COLO668 (cell line): ENCODE measurements around the gene USP17L10.
"Not testable (repeated sequence)": the region's sequence is repeated elsewhere in the genome, so short reads cannot be mapped to it uniquely, and the experiment has no call there.

ENCODE experiments used
- DNase-seq: peaks from one replicate; lab custom pipeline; 2025; ENCODE audit not compliant: unreplicated experiment; lab: John Stamatoyannopoulos, UW

USP17L10 gene, protein sequence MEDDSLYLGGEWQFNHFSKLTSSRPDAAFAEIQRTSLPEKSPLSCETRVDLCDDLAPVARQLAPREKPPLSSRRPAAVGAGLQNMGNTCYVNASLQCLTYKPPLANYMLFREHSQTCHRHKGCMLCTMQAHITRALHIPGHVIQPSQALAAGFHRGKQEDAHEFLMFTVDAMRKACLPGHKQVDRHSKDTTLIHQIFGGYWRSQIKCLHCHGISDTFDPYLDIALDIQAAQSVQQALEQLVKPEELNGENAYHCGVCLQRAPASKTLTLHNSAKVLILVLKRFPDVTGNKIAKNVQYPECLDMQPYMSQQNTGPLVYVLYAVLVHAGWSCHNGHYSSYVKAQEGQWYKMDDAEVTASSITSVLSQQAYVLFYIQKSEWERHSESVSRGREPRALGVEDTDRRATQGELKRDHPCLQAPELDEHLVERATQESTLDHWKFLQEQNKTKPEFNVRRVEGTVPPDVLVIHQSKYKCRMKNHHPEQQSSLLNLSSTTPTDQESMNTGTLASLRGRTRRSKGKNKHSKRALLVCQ

DNA sequence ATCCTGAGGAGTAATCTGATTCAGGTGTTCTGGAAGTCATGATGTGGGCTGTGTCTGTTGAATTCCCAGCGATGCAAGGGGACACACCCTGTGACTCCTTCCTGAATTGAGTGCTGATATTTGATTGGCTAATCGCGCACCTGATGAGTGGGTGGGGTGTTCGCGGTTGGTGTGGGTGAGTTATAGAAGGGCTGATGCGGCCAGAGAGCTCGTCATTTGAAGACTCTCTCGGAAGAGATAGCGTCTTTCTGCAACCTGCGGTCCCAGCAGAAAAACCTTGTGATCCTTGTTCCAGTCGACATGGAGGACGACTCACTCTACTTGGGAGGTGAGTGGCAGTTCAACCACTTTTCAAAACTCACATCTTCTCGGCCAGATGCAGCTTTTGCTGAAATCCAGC lies at the start of gene USP17L10:
USP17L10 (plus strand) TSS at position 301 of the 400 bp plus-strand sequence; CDS start at position 301, 0 bp downstream.
- not testable (repeated sequence) for DNase-seq

DNA sequence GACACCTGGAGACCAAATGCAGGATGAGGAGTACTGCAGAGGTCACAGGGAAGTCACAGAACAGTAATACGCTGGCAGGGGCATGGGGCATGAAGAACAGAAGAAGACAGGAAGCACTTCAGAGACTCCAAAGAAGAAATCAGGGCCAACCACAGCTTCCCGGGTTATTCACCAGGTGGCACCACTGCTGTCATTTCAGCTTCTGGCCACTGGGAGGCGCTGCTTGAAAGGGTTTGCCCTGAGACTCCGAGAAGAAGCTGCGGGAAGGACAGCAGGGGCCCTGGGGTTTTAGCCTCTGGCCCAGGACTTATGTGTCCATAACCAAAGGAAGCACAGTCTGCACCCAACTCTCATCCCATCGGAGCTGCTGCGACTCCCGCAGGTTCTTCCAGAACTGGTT lies 44.5 kb upstream of the USP17L10 start:
- not testable (repeated sequence) for DNase-seq

DNA sequence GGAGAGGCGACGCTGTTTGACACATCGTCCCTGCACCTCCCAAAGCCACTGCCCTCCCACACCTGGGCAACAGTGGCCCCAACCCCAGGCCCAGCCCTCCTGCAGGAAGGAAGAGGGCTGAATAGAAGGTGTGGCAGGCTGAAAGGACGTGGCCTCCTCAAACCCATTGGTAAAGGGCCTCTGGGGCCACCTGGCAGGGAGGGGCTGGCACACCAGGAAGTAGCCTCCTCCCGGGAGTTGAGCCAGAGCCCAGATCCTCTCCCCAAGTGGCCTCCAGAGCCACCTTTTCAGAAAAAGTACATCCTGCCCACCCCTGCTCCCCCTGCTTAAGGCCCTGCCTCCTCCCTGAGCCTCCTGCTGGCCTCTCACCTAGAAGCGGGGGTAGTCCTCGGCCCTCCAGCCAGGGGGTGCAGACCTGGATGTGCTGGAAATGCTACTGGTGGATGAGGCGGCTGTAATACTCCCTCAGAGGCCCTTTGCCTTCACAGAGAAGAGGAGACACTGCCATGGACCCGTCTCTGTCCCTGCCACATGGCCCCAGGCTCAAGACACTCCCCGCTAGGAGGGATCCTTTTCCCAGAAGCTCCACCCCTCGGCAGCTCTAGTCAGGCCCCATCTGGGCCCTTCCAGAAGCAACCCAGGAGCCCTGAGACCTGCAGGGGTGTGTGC lies 40.5 kb upstream of the USP17L10 start, which contains the start of gene FAM90A26:
FAM90A26 (plus strand) TSS at position 619 of the 669 bp plus-strand sequence. CDS start 2,764 bp downstream, outside the sequence.
- not testable (repeated sequence) for DNase-seq

DNA sequence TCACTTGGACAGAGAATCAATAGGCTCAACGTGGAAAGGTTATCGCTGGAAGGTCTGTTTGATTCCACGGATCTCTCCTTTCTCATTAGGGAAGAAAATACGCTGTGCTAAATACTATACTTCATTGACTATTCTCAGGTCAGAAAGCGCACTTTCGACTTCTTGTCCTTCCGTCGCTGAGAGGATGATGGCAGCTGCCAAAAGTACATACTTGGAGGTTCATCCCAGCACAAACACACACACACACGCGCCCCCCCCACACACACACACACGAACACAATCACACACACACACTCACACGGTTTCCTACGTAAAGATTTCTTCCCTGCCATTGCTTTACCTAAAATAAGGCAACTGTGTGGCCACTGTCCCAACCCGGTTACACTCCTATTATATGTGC lies 4.2 kb downstream of the USP17L10 start:
- DNase-seq: not testable (repeated sequence)

DNA sequence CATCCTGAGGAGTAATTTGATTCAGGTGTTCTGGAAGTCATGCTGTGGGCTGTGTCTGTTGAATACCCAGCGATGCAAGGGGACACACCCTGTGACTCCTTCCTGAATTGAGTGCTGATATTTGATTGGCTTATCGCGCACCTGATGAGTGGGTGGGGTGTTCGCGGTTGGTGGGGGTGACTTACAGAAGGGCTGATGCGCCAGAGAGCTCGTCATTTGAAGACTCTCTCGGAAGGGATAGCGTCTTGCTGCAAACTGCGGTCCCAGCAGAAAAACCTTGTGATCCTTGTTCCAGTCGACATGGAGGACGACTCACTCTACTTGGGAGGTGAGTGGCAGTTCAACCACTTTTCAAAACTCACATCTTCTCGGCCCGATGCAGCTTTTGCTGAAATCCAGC lies 4.6 kb downstream of the USP17L10 start, which contains the start of gene USP17L11:
USP17L11 (plus strand) TSS at position 301 of the 400 bp plus-strand sequence; CDS start at position 301, 0 bp downstream.
- DNase-seq: not testable (repeated sequence)

DNA sequence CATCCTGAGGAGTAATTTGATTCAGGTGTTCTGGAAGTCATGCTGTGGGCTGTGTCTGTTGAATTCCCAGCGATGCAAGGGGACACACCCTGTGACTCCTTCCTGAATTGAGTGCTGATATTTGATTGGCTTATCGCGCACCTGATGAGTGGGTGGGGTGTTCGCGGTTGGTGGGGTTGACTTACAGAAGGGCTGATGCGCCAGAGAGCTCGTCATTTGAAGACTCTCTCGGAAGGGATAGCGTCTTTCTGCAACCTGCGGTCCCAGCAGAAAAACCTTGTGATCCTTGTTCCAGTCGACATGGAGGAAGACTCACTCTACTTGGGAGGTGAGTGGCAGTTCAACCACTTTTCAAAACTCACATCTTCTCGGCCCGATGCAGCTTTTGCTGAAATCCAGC lies 9.4 kb downstream of the USP17L10 start, which contains the start of gene USP17L12:
USP17L12 (plus strand) TSS at position 301 of the 400 bp plus-strand sequence; CDS start at position 301, 0 bp downstream.
- not testable (repeated sequence) for DNase-seq

DNA sequence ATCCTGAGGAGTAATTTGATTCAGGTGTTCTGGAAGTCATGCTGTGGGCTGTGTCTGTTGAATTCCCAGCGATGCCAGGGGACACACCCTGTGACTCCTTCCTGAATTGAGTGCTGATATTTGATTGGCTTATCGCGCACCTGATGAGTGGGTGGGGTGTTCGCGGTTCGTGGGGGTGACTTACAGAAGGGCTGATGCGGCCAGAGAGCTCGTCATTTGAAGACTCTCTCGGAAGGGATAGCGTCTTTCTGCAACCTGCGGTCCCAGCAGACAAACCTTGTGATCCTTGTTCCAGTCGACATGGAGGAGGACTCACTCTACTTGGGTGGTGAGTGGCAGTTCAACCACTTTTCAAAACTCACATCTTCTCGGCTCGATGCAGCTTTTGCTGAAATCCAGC lies 14.1 kb downstream of the USP17L10 start, which contains the start of gene USP17L13:
USP17L13 (plus strand) TSS at position 301 of the 400 bp plus-strand sequence; CDS start at position 301, 0 bp downstream.
- DNase-seq: not testable (repeated sequence)

DNA sequence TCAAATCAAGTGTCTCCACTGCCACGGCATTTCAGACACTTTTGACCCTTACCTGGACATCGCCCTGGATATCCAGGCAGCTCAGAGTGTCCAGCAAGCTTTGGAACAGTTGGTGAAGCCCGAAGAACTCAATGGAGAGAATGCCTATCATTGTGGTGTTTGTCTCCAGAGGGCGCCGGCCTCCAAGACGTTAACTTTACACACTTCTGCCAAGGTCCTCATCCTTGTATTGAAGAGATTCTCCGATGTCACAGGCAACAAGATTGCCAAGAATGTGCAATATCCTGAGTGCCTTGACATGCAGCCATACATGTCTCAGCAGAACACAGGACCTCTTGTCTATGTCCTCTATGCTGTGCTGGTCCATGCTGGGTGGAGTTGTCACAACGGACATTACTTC lies 19.8 kb downstream of the USP17L10 start:
- DNase-seq: not testable (repeated sequence)

DNA sequence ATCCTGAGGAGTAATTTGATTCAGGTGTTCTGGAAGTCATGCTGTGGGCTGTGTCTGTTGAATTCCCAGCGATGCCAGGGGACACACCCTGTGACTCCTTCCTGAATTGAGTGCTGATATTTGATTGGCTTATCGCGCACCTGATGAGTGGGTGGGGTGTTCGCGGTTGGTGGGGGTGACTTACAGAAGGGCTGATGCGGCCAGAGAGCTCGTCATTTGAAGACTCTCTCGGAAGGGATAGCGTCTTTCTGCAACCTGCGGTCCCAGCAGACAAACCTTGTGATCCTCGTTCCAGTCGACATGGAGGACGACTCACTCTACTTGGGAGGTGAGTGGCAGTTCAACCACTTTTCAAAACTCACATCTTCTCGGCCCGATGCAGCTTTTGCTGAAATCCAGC lies 23.6 kb downstream of the USP17L10 start, which contains the start of gene USP17L15:
USP17L15 (plus strand) TSS at position 301 of the 400 bp plus-strand sequence; CDS start at position 301, 0 bp downstream.
- DNase-seq: not testable (repeated sequence)

DNA sequence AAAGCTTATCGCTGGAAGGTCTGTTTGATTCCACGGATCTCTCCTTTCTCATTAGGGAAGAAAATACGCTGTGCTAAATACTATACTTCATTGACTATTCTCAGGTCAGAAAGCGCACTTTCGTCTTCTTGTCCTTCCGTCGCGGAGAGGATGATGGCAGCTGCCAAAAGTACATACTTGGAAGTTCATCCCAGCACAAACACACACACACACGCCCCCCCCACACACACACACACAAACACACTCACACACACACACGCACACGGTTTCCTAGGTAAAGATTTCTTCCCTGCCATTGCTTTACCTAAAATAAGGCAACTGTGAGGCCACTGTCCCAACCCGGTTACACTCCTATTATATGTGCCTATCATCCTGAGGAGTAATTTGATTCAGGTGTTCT lies 28.0 kb downstream of the USP17L10 start:
- DNase-seq: not testable (repeated sequence)

DNA sequence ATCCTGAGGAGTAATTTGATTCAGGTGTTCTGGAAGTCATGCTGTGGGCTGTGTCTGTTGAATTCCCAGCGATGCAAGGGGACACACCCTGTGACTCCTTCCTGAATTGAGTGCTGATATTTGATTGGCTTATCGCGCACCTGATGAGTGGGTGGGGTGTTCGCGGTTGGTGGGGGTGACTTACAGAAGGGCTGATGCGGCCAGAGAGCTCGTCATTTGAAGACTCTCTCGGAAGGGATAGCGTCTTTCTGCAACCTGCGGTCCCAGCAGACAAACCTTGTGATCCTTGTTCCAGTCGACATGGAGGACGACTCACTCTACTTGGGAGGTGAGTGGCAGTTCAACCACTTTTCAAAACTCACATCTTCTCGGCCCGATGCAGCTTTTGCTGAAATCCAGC lies 33.1 kb downstream of the USP17L10 start, which contains the start of gene USP17L17:
USP17L17 (plus strand) TSS at position 301 of the 400 bp plus-strand sequence; CDS start at position 301, 0 bp downstream.
- not testable (repeated sequence) for DNase-seq

DNA sequence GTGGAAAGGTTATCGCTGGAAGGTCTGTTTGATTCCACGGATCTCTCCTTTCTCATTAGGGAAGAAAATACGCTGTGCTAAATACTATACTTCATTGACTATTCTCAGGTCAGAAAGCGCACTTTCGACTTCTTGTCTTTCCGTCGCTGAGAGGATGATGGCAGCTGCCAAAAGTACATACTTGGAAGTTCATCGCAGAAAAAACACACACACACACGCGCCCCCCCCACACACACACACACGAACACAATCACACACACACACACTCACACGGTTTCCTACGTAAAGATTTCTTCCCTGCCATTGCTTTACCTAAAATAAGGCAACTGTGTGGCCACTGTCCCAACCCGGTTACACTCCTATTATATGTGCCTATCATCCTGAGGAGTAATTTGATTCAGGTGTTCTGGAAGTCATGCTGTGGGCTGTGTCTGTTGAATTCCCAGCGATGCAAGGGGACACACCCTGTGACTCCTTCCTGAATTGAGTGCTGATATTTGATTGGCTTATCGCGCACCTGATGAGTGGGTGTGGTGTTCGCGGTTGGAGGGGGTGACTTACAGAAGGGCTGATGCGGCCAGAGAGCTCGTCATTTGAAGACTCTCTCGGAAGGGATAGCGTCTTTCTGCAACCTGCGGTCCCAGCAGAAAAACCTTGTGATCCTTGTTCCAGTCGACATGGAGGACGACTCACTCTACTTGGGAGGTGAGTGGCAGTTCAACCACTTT lies 37.7 kb downstream of the USP17L10 start, which contains the start of gene USP17L18:
USP17L18 (plus strand) TSS at position 678 of the 728 bp plus-strand sequence; CDS start at position 678, 0 bp downstream.
- DNase-seq: not testable (repeated sequence)

DNA sequence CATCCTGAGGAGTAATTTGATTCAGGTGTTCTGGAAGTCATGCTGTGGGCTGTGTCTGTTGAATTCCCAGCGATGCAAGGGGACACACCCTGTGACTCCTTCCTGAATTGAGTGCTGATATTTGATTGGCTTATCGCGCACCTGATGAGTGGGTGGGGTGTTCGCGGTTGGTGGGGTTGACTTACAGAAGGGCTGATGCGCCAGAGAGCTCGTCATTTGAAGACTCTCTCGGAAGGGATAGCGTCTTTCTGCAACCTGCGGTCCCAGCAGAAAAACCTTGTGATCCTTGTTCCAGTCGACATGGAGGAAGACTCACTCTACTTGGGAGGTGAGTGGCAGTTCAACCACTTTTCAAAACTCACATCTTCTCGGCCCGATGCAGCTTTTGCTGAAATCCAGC lies 42.6 kb downstream of the USP17L10 start, which contains the start of gene USP17L19:
USP17L19 (plus strand) TSS at position 301 of the 400 bp plus-strand sequence; CDS start at position 301, 0 bp downstream.
- DNase-seq: not testable (repeated sequence)

DNA sequence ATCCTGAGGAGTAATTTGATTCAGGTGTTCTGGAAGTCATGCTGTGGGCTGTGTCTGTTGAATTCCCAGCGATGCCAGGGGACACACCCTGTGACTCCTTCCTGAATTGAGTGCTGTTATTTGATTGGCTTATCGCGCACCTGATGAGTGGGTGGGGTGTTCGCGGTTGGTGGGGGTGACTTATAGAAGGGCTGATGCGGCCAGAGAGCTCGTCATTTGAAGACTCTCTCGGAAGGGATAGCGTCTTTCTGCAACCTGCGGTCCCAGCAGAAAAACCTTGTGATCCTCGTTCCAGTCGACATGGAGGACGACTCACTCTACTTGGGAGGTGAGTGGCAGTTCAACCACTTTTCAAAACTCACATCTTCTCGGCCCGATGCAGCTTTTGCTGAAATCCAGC lies 47.4 kb downstream of the USP17L10 start, which contains the start of gene USP17L20:
USP17L20 (plus strand) TSS at position 301 of the 400 bp plus-strand sequence; CDS start at position 301, 0 bp downstream.
- DNase-seq: not testable (repeated sequence)
